Kidney epithelial cell (primary cell): ENCODE data around the gene ATOH7. TPM values are rescaled to one million over a fixed set of nuclear protein-coding genes. Genes with fewer than 3 reads are reported as not detected.

Source experiments
- DNase-seq: peaks from one replicate; pipeline ENCODE4 v3.0.0-alpha.2; 2010; ENCODE audit warnings: low read depth
- H3K27me3 ChIP-seq: 2 replicates; pipeline ENCODE4 v1.6.0; 2011; ENCODE audit warnings: low read length; ENCODE audit not compliant: control insufficient read depth, insufficient read depth
- H3K36me3 ChIP-seq: 2 replicates; pipeline ENCODE4 v1.5.1; 2011; ENCODE audit warnings: low read length; ENCODE audit not compliant: control insufficient read depth, insufficient read depth
- H3K4me3 ChIP-seq: 2 replicates; pipeline ENCODE4 v1.5.1; 2011; ENCODE audit warnings: low read depth, mild to moderate bottlenecking, control low read depth, low read length
- total RNA-seq: library from RNA; depleted of rRNA; stranded (reverse); fragments of >200 nt; gene quantifications from 2 replicates; pipeline ENCODE4 v1.2.3, GENCODE V29; 2015
- TF ChIP-seq, protein P1 (sequence below): IDR thresholded peaks from 2 replicates; pipeline ENCODE4 v1.5.1; 2011; ENCODE audit warnings: mild to moderate bottlenecking, moderate library complexity, low read length, control low read depth, inconsistent platforms; ENCODE audit not compliant: insufficient read depth, poor library complexity, severe bottlenecking

The ATOH7 gene
- total RNA-seq, 1 donor from 2014 or later, result not detected

DNA sequence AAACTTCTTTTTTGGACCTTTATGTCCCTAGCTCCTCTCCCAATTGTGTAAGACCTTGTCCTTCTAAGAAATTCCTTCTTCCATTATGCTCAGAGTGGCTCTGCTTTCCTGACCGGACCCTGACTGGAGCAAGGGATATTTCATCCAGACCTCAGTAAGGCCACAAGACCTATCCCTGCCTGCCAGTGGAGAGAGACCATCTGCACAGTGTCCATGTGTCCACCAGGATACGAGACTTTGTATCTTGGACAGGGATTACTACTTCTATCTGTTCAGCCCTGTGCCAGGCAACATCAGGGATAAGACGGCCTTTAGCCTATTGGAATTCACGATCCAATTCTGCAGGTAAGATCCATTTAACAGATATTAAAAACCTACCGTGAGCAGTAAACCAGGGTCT, 7.2 kb upstream of the ATOH7 start:
- no peak overlapping the region for H3K4me3 ChIP-seq
- no peaks in the 10 kb centered on the region for H3K27me3 ChIP-seq
- TF ChIP-seq, protein P1, sequence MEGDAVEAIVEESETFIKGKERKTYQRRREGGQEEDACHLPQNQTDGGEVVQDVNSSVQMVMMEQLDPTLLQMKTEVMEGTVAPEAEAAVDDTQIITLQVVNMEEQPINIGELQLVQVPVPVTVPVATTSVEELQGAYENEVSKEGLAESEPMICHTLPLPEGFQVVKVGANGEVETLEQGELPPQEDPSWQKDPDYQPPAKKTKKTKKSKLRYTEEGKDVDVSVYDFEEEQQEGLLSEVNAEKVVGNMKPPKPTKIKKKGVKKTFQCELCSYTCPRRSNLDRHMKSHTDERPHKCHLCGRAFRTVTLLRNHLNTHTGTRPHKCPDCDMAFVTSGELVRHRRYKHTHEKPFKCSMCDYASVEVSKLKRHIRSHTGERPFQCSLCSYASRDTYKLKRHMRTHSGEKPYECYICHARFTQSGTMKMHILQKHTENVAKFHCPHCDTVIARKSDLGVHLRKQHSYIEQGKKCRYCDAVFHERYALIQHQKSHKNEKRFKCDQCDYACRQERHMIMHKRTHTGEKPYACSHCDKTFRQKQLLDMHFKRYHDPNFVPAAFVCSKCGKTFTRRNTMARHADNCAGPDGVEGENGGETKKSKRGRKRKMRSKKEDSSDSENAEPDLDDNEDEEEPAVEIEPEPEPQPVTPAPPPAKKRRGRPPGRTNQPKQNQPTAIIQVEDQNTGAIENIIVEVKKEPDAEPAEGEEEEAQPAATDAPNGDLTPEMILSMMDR, result no peak
- no peaks in the 10 kb centered on the region for H3K36me3 ChIP-seq
- DNase-seq, result no peak

DNA sequence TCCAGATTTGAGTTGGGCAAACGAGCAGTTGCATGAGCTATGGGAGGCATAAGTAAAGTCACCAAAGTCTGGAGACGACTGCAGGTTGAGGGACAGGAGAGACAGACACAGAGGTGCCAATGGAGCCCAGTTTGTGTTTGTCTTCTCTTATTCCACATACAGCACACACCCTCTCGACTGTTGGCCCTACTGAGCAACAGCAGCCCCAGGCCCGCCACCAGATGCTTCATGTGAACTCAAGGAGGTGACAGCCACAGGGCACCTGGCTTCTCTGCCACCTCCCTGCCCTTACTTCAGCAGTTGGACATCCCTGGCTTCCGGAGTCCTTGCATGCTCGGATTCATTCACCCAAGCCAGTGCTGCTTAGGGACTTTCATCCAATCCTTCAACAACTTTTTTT, 6.5 kb upstream of the ATOH7 start:
- no peak overlapping the region for H3K4me3 ChIP-seq
- no peaks in the 10 kb centered on the region for H3K27me3 ChIP-seq
- no peak for DNase-seq
- TF ChIP-seq, protein P1, result no peak
- H3K36me3 ChIP-seq, result no peaks in the 10 kb centered on the region

DNA sequence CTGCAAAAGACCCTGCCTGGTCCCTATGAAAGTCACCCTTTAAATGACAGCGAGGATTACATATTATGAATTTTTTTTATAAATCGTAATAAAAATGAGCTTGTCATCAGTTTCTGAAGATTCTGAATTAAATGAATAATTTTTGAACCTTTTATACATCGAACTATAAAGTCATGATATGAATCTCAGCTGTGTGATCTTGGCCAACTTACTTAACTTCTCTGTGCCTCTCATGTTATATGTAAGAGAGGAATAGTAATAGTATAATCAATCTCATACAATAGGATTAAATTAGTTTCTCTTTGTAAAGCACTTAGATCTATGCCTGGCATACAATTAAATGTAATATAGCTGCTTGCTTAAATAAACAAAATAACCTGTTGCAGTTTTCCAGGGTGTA, 5.3 kb upstream of the ATOH7 start:
- H3K27me3 ChIP-seq, result no peaks in the 10 kb centered on the region
- no peak overlapping the region for H3K4me3 ChIP-seq
- DNase-seq, result no peak
- no peaks in the 10 kb centered on the region for H3K36me3 ChIP-seq
- TF ChIP-seq, protein P1, result no peak

DNA sequence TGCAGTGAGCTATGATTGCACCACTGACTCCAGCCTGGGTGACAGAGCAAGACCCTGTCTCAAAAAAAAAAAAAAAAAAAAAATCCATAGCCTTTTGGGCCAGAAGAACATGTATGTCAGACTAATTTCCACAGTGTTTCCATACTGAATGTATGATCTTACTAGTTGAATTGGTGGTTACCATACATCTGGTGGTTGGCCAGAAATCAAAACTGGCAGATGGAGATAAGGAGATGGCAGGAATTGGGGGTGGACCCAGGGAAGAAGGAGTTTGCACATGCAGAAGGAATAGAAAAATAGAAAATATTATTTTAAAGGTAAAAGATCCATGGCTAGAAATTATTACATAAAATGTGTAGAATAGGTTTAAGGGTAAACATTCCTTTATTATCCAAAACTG, 3.7 kb upstream of the ATOH7 start:
- no peaks in the 10 kb centered on the region for H3K36me3 ChIP-seq
- DNase-seq, result no peak
- peaks cover 2% of the 10 kb centered on the region for H3K27me3 ChIP-seq
- TF ChIP-seq, protein P1, result no peak
- H3K4me3 ChIP-seq, result no peak overlapping the region

DNA sequence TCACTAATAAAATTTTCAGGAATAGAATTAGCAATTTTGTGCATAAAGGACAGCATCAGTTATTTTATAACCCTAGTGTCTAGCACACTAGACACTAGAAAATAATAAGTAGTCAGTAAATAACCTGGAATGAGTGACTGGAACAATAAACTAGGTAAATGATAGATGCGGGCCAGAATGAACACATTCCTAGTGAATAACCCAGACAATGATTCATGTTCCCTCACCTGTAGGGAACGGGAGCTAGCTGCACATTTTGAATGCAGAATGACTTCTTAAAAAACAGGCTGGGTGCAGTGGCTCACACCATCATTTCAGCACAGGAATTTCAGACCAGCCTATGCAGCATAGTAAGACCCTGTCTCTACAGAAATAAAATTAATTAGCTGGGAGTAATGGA, 3.2 kb upstream of the ATOH7 start:
- TF ChIP-seq, protein P1, result no peak
- peaks cover 2% of the 10 kb centered on the region for H3K27me3 ChIP-seq
- no peak for DNase-seq
- H3K36me3 ChIP-seq, result no peaks in the 10 kb centered on the region
- H3K4me3 ChIP-seq, result no peak overlapping the region

DNA sequence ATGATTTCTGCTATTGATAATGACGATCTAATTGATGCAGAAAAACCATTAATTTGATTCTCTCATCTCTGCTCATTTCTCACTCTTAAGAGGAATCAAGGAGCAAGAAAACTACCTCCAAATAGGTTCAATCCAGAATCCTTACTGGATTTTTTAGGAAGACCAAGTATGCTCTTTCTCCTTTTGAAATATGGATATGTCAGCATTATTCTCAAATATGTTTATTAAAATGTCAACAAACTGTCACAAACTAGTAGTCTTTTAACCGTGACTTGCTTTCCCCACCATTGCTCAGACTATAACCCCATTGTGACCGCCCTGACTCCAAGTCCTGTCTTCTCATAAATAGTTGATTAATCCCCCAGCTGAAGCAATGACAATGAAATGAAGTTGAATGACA, 1.1 kb upstream of the ATOH7 start:
- H3K4me3 ChIP-seq, result no peak overlapping the region
- TF ChIP-seq, protein P1, result no peak

More for the DNA sequence above, 1.1 kb upstream of the ATOH7 start:
- no peak for DNase-seq
- H3K36me3 ChIP-seq, result no peaks in the 10 kb centered on the region
- H3K27me3 ChIP-seq, result peaks cover 2% of the 10 kb centered on the region
